ENCODE results near the gene SLC2A1. TPM values are rescaled to one million over a fixed set of nuclear protein-coding genes. Genes with fewer than 3 reads are reported as not detected.
A peak's percentile ranks its signal among the peaks of the same experiment; 100 is the strongest.

Gene SLC2A1
- total RNA-seq, 4 donors from 2014 or later = 4.6 to 76.2 (median 28.2) TPM

DNA sequence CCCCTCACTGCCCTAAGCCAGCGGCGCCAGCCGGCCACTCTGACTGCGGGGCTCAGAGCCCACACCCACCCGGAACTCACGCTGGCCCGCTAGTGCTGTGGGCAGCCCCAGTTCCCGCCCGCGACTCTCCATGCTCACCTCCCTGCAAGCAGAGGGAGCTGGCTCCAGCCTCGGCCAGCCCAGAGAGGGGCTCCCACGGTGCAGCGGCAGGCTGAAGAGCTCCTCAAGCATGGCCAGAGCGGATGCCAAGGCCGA is 41.5 kb downstream of the SLC2A1 start:
- no peak overlapping the region for H3K27ac ChIP-seq
- intact Hi-C loops (cut with DNase I; ENCODE audit: low total_unique reads) = no loop called here
- TF ChIP-seq, protein P1, sequence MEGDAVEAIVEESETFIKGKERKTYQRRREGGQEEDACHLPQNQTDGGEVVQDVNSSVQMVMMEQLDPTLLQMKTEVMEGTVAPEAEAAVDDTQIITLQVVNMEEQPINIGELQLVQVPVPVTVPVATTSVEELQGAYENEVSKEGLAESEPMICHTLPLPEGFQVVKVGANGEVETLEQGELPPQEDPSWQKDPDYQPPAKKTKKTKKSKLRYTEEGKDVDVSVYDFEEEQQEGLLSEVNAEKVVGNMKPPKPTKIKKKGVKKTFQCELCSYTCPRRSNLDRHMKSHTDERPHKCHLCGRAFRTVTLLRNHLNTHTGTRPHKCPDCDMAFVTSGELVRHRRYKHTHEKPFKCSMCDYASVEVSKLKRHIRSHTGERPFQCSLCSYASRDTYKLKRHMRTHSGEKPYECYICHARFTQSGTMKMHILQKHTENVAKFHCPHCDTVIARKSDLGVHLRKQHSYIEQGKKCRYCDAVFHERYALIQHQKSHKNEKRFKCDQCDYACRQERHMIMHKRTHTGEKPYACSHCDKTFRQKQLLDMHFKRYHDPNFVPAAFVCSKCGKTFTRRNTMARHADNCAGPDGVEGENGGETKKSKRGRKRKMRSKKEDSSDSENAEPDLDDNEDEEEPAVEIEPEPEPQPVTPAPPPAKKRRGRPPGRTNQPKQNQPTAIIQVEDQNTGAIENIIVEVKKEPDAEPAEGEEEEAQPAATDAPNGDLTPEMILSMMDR (IDR thresholded peaks at IDR 0.05) = no peak
- no peak for TF ChIP-seq POLR2A (IDR thresholded peaks at IDR 0.05)

DNA sequence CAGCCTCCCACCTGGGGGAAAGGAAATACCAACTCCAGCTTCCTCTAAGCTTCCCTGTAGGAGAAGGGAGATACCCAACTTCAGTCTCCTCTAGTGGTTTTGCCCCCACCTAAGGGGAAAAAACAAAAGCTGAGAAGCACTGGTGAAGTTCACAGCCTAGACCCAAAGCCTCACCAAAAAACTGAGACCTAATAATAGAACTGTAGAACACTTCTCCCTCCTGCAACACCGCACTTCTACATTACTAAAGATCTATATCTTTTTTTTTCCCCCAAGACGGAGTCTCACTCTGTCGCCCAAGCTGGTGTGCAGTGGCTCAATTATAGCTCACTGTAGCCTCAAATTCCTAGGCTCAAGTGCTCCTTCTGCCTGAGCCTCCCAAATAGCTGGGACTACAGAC is 43.2 kb downstream of the SLC2A1 start:
- no peaks in the 10 kb centered on the region for H3K36me3 ChIP-seq
- intact Hi-C loops (cut with DNase I; ENCODE audit: low total_unique reads) = no loop called here
- H3K27ac ChIP-seq = no peak overlapping the region
- H3K9me3 ChIP-seq = no peaks in the 10 kb centered on the region
- H3K27me3 ChIP-seq = no peaks in the 10 kb centered on the region
- no peak for DNase-seq
- H3K4me3 ChIP-seq = no peak overlapping the region
- no peaks in the 10 kb centered on the region for H3K4me1 ChIP-seq
- TF ChIP-seq, protein P1 (IDR thresholded peaks at IDR 0.05) = no peak
- no peak for TF ChIP-seq POLR2A (IDR thresholded peaks at IDR 0.05)

More for the DNA sequence above, 41.5 kb downstream of the SLC2A1 start:
- no peaks in the 10 kb centered on the region for H3K9me3 ChIP-seq
- H3K36me3 ChIP-seq = no peaks in the 10 kb centered on the region
- DNase-seq = no peak
- H3K4me3 ChIP-seq = no peak overlapping the region
- no peaks in the 10 kb centered on the region for H3K4me1 ChIP-seq
- no peaks in the 10 kb centered on the region for H3K27me3 ChIP-seq

DNA sequence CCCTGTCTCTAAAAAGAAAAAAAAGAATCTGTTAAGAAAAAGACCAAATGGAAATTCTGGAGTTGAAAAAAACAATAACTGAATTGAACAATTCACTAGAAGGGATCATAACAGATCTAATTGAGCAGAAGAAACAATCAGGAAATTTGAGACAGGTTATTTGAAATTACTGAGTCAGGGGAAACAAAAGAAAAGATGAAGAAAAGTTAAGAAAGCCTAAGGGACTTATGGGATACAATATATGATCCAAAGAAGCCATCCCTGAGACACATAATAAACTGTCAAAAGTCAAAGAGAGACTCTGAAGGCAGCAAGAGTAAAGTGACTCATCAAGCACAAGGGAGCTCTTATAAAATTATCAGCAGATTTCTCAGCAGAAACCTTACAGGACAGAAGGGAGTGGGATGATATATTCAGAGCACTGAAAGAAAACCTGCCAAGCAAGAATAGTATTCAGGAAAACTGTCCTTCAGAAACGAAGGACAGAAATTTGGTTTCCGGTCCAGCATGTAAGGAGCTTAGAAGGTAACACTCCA is 44.5 kb downstream of the SLC2A1 start:
- H3K36me3 ChIP-seq = no peaks in the 10 kb centered on the region
- TF ChIP-seq, protein P1 (IDR thresholded peaks at IDR 0.05) = no peak
- no peak for TF ChIP-seq POLR2A (IDR thresholded peaks at IDR 0.05)
- intact Hi-C loops (cut with DNase I; ENCODE audit: low total_unique reads) = no loop called here
- DNase-seq = no peak
- H3K27me3 ChIP-seq = no peaks in the 10 kb centered on the region
- no peaks in the 10 kb centered on the region for H3K9me3 ChIP-seq
- H3K4me1 ChIP-seq = no peaks in the 10 kb centered on the region
- H3K4me3 ChIP-seq = no peak overlapping the region
- H3K27ac ChIP-seq = no peak overlapping the region

DNA sequence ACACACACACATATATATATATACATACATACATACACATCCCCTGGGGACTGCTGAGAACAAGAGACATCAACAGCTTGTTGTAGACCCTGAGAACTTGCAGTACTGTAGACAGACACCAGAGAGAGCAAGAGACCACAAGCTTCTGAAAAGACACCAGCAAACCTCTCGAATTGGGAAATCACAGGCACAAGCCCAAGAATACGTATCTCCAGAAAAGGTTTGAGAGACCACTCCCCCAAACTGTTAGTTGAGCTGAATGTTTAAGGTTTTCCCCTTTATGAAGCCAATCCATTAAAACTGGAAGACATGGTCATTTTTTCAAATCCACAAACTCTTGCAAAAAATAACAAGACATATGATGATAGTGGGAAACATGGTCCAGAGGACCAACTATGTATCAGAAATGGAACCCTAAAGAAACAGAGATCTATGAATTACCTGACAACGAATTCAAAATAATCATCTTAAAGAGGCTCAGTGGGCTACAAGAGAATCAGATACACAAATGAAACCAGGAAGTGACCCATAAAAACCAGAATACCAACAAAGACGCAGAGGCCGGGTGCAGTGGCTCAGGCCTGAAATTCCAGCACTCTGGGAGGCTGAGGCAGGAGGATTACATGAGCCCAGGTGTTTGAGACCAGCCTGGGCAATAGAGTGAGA is 45.1 kb downstream of the SLC2A1 start:
- H3K4me1 ChIP-seq = no peaks in the 10 kb centered on the region
- H3K9me3 ChIP-seq = no peaks in the 10 kb centered on the region
- no peaks in the 10 kb centered on the region for H3K36me3 ChIP-seq
- intact Hi-C loops (cut with DNase I; ENCODE audit: low total_unique reads) = no loop called here
- H3K4me3 ChIP-seq = no peak overlapping the region
- DNase-seq = peak in 1 of 2 donors; percentile 59
- TF ChIP-seq, protein P1 (IDR thresholded peaks at IDR 0.05) = peak; percentile 63 to 90 (median 75)
- no peak for TF ChIP-seq POLR2A (IDR thresholded peaks at IDR 0.05)
- no peak overlapping the region for H3K27ac ChIP-seq
- no peaks in the 10 kb centered on the region for H3K27me3 ChIP-seq

- intact Hi-C loops (cut with DNase I; ENCODE audit: low total_unique reads) = no loop called here
Observed at GRCh38 chr1:42910985-42911384, 47.7 kb downstream of the SLC2A1 start.

More at GRCh38 chr1:42910985-42911384, 47.7 kb downstream of the SLC2A1 start:
- Histone ChIP-seq H3K27me3 (no peaks in the 10 kb centered on the region), H3K27ac (no peak overlapping the region), H3K36me3 (no peaks in the 10 kb centered on the region), H3K9me3 (no peaks in the 10 kb centered on the region), H3K4me3 (no peak overlapping the region), H3K4me1 (no peaks in the 10 kb centered on the region)
- no peak for TF ChIP-seq POLR2A (IDR thresholded peaks at IDR 0.05)
- no peak for DNase-seq

Data from uterus (tissue), 4 donors.